GM19463 (cell line): ENCODE data around the gene GATA3.

Experiments
- ATAC-seq: cut with Tn5 transposase; IDR thresholded peaks from one replicate; pipeline ENCODE4 v1.9.1; 2021; ENCODE audit warnings: mild to moderate bottlenecking, moderate library complexity; ENCODE audit not compliant: unreplicated experiment

Gene GATA3

DNA sequence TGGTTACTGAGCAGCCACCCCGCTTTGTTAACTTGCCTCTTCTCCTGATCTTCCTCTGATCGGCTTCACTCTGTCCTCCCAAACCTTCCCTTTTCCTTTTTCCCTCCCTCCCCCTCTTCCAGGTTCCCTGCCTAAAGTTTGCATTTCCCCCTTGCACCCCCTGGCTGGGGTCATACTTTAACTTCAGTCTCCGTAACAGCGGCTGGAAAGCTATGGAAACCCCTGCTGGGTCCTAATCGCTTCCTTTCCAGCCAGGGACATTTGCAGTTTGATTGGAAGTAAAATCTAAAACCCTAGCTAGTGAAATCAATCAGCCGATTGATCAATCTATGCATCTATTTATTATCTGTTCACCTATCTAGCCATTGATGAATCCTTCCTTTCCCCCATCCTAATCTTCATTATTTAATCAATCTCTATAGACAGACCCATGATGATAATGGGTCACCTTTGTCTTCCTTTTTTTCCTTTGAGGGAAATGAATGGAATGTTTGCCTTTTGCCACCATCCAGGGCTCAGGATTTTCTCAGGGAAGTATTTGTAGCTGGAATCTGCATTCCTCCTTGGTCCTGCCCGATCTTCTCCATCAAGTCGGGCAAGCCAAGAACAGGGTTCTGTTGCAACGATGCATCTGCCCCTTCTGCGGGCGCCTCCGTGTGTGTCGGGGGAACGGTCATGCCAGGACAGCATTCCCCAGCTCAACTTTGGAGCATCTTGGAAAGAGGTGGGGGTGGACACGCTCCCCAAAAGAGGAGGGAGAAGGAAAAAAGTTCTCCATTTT lies 8.8 kb downstream of the GATA3 start:
- no peak for ATAC-seq

DNA sequence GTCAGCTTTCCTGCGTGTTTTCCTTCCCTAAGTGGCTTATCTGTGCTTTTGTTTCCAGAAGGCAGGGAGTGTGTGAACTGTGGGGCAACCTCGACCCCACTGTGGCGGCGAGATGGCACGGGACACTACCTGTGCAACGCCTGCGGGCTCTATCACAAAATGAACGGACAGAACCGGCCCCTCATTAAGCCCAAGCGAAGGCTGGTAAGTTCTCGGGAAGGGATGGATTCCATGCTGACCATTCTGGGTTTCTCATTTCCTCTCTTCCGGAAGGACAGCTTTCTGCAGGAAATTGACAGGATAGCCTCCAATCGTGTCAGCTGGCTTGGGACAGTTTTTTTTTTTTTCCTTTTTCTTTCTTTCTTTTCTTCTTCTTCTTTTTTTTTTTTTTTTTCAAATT lies 9.4 kb downstream of the GATA3 start:
- no peak for ATAC-seq

DNA sequence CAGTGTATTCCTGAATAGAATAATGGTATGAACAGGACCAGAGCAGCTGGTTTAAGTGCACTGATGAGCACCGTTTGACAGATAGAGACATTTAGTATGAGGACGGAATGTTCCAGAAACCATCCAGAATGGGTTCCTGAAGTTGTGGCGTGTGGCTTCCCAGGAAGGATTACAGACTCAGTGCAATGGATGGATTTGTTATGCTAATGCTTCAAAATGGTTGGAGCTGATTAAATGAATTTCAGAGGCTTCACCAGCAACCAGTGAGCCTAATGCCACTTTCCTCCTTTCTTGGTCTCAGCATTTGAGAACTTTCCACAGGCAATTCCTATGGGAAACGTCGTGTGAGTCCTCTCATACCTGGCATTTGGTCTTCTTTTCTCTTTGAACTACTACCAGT lies 9.9 kb downstream of the GATA3 start:
- ATAC-seq, result no peak

DNA sequence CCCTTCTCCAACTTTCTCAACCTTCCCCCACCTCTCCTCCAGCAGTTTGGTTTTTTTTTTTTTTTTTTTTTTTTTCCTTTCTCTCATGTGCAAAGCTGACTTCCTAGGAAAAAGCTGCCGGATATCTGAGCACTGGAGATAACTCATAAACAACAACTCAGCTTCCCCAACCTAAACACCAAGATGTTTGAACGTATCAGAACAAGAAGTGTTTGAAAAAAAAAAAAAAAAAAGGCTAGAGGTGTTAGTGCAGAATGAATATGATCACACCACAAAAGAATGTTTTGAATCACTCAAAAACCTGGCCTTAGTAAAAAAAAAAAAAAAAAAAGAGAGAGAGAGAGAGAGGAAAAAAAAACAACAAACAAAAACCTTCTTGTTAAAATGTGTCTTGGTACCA lies 11.2 kb downstream of the GATA3 start:
- no peak for ATAC-seq

DNA sequence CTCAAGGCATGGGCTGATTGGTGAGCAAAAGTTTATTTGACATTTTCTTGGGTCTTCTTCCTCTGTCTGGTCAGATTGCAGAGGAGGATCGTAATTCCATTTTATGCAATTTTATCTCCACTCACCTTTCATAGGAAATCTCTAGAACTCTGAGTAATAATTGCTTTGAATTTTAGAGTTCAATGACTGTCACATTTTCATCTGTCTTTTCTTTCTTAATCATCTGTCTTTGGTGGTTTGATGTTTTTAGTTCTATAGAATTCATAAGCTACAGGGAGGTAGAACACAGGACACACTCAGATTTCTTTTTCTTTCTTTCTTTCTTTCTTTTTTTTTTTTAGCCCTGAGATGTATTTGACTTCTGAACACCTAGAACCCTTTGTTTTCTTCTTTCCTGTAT lies 11.6 kb downstream of the GATA3 start:
- ATAC-seq, result no peak

DNA sequence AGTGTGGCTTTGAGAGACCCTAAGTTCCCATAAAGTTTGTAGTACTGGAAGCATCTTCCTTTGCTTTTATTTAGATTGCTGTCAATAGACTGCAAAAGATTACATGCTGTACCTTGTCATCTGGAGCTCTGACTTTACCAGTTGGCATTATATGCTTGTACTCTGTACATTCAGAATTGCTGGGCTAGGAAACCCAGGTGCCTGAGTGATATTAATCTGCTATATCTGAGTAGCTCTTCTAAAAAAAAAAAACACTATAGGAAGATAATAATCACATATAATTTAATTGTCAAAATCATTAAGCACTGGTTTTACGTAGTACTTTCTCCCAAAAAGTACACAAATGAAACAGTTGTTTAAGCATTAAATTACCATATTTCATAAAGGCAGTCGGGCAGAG lies 12.3 kb downstream of the GATA3 start:
- no peak for ATAC-seq

DNA sequence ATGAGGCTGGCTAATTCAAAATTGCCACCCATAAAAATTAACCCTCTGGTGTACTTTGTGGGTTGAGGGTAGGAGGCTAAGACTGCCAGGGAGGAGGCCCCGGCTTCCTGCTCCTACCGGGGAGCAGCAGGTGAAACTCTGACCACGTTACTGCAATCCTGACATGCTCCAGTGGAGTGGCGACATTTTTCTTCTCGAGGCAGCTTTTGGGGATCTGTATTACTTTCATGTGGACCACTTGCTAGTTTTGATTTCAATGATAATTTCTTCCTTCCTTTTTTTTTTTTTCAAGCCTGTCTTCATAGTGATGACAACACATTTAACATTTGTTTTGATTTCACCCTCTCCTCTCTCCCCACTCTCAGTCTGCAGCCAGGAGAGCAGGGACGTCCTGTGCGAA lies 14.6 kb downstream of the GATA3 start:
- ATAC-seq, result no peak

DNA sequence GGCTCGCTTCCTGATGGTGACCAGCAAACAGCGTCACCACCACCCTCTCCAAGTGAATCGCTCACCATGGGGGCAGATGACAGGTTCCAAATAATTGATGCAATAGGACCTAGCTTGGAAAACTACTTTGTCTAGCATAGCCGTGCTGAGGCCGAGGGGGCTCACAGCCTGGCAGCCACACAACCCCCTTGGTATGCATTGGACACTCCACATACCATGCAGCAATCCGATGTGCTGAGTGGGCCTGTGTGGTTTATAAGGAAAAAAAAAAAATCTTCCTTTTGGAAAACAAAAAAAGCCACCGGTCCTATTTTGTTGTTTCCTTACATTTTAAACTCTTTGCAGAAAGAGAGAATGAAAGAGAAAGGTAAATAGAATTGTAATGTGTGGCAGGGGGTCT lies 15.1 kb downstream of the GATA3 start:
- no peak for ATAC-seq

DNA sequence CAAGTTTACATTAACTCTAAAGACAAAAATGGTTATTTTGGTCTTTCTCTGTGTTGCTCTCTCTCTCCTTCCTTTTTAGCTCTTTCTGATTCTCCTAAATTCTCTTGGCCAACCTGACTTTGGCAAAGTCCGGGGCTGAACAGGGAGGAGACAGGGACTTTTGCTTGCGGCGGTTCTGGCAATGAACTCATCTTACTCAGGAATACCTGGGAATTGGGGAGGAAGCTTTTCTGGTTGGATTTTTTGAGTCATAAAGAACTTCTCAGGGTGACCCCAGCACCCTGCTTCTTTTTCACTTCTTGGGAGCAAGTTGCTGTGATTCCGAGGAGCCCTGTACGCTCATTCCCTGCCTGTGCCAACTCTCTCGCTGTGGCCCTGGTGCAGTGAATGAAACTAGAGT lies 16.0 kb downstream of the GATA3 start:
- no peak for ATAC-seq

DNA sequence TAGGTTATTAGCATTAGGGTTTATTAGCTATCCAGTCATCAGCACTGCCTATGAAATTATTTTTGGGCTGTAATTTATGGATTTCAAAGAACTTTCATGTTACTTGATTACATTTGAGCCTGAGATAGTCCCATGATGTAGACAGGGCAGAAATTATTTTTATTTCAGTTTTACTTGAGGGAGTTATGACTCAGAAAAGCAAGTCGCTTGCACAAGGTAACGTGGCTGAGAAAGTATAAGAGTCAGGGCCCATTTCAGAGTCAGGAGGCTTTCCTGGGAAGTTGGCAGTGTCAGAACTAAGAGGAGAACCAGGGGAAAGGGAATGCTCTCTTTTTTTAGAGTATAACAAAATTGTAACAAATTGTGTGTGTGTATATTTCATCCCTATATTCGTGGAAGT lies 16.5 kb downstream of the GATA3 start:
- ATAC-seq, result no peak

DNA sequence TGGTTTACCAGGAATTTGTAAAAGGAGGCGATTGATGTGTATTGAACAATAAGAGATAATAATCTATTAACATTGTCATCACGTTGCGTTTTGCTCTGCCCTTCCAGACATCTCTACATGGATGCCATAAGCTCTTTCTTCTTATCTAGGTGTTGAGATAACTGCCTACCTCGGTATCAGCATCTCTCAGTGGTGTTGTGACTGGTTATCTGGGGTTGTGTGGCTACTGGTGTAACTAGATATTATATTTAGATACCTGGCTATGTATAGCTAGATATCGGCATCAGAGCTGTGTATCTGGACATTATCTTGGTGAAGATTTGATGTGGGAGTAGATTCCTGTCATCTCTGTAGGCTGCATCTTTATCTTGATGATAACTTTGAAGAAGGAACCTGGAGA lies 17.2 kb downstream of the GATA3 start:
- ATAC-seq, result no peak

DNA sequence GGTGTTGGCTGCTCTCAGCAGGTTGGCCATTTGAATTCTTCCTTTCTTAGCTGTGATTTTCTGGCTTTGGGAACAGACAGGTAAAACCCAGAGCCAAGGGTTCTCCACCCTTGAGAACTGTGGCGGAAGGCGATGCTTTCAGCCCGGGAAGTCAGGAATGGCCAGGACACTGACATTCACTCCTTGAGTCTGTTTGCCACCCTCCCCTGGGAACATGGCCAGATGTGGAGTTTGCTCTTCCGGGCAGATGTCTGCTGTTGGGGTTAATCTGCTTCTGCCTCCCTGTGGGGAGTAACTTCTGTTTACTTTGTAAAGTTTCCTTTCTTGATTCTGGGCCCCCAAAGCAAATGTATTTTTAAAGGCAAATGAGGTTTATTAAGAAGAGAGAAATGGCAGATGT lies 17.7 kb downstream of the GATA3 start:
- ATAC-seq, result no peak

DNA sequence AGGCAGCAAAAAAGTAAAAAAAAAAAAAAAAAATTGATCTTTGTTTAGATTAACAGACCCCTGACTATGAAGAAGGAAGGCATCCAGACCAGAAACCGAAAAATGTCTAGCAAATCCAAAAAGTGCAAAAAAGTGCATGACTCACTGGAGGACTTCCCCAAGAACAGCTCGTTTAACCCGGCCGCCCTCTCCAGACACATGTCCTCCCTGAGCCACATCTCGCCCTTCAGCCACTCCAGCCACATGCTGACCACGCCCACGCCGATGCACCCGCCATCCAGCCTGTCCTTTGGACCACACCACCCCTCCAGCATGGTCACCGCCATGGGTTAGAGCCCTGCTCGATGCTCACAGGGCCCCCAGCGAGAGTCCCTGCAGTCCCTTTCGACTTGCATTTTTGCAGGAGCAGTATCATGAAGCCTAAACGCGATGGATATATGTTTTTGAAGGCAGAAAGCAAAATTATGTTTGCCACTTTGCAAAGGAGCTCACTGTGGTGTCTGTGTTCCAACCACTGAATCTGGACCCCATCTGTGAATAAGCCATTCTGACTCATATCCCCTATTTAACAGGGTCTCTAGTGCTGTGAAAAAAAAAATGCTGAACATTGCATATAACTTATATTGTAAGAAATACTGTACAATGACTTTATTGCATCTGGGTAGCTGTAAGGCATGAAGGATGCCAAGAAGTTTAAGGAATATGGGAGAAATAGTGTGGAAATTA lies 19.4 kb downstream of the GATA3 start:
- no peak for ATAC-seq

DNA sequence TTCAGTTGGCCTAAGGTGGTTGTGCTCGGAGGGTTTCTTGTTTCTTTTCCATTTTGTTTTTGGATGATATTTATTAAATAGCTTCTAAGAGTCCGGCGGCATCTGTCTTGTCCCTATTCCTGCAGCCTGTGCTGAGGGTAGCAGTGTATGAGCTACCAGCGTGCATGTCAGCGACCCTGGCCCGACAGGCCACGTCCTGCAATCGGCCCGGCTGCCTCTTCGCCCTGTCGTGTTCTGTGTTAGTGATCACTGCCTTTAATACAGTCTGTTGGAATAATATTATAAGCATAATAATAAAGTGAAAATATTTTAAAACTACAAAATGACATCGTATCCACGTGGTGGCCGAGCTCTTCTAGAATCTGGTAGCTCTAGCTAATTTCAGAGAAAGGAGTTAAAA lies 20.4 kb downstream of the GATA3 start:
- ATAC-seq, result no peak

DNA sequence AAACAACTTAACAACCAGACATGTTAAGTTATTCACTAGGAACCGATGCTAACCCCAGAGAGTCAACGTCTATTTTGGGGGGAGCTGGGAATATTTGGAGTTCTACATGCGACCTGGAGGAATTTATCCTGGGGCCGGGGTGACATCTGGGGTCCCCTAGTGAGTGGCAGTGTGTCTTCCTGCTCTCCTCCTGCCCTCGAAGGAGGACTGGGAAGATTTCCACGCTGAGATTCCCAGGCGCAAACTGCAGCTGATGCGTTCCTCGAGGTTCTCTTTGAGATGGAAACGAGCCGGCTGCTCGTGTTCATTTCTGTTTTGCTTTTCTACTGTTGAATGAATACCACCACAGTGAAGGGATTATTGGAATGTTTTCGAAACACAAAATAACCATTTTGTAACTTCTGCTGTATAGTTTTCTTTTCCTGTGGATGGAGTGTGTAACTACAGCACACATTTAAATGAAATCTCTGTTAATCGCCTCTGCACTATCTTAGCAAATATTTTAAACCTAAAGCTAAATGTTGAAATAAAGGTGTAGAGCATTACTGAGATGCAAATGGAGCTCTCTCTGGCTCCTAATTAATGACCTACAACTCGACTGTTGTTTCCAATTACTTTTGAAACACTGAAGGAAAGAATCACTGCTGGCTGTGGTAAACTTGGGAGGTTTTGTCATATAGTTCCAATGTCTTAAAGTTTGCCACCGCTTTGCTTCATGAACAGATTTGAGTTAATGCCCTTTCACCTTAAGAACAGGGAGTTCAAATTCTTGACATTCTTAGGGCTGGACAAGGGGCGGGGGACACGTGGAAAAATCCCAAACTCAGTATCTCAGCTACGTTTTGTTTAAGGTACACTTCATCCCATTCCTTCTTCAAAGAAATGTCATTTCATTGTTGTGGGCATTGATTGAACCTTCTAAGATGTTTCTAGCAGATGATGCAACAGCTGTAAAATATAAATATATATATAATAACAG lies 21.1 kb downstream of the GATA3 start:
- no peak for ATAC-seq

DNA sequence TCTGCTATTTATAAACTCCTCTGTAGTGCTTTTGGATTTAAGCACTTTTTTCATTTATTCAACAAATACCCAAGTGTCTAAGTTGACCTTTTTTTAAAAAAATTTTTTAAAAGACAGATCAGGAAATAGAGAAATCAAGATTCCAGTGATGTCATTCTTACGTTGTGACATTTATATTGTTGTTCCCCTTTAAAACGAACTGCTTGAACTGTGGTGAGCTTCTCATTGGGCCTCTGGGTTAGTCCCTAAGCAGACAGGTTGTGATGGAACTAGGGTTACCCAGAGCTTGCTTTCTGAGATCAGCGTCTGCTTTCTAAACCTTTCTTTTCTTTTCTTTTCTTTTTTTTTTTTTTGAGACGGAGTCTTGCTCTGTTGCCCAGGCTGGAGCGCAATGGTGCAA lies 22.4 kb downstream of the GATA3 start:
- ATAC-seq, result no peak

DNA sequence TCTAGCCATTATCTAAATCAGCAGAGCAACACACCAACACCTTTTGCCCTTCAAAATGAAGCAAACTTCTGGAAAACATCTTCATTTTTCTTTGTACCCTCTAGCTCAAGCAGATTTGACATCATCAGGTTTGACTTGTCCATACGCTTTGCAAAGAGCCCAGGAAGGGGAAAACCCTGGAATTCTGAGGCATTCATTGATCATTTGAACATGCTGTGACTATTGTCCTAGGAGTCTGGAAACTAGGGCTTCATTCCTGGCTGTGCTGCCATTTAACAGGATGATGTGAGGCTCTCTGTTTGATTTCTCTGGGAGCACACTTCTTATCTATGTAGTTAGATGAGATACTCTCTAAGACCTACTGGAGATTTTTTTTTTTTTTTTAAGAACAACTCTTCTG lies 23.5 kb downstream of the GATA3 start:
- no peak for ATAC-seq

DNA sequence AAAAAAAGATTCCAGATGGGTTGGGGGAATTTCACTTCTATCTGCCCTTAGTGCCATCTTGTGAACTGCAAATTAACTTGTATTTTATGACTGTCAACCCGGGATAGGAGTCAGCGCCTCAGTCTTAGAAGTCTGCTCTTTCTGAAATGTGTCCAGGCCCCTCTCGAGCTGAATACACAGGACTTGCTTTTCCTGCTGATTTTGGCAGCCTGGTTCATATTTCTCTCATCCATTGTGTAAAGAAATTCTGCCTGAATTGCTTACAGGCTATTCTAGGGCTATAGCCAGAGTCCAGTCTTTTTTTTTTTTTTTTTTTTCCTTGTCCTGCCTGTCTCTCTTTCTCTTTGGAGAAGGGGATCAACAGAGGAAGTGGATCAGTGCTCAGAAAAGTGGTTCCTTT lies 24.6 kb downstream of the GATA3 start:
- ATAC-seq, result no peak

DNA sequence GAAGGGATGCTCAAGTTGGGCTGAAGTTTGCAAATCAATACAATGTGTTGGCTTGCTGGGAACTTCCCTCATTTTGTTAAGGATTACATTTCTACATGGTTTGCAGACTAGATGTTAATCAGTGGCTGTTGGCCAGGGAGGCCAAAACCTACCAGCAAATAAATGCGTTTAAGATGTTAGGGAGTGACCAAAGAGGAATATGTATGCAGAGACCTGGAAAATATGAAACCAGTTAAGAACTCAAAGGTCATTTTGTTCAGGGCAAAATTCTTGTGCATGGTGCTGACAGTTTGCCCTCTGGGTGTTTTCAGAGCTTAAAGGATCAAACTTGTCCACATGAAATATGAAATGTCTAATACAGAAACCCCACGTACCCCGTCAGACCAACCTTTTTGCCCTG lies 30.3 kb downstream of the GATA3 start:
- ATAC-seq, result no peak

DNA sequence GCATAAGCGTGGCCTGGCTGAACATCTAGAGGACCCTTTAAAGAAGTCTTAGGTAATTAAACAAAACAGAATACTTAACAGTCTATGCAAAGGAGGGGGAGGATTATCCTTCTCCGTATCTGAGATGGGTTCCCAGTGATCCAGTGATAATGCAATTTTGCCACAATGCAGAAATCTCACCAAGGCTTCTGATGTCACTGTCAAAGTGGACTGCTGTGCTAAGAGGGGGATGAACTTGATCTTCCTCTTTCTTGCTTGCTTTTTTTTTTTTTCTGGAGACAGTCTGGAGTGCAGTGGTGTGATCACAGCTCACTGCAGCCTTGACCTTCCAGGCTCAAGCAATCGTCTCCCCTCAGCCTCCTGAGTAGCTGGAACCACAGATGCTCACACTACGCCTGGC lies 30.8 kb downstream of the GATA3 start:
- ATAC-seq, result no peak

DNA sequence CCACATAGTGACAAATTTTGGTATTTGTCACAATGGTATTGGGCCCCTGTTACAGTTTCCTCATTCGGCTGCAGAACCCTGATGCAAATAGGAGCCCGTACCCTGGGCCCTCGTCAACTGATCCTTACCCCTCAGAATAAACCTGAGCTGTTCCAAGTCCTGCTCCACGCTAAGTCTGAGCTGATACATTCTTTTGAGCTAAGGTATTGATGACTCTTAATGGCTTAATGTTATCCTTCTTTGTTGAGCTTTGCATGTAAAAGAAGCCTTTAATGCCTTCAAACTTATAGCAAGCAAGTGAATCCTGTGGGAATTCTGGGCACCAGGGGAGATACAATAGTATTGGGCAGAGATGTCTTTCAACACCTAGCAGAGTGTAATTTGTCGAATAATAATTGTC lies 31.8 kb downstream of the GATA3 start:
- ATAC-seq, result no peak

DNA sequence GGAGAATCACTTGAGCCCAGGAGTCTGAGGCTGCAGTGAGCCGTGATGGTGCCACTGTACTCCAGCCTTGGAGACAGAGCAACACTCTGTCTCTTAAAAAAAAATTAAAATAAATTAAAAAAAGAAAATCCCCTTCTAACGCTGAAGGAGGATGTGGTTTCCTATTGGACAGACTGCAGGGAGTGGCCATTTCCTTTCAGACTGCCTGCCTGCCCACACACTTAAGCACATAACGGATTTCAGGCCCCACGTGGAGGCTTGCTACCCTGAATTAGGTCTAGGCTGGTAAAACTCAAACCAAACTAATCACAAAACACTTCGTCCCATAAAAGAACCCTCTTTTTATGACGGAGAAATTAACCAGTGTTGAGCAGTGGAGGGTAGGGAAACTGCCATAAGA lies 34.0 kb downstream of the GATA3 start:
- peak; percentile 72 for ATAC-seq
